HG02943 (cell line): Measurements from ENCODE around the gene TMEM91.

Source experiments
- ATAC-seq: cut with Tn5 transposase; IDR thresholded peaks from one replicate; pipeline ENCODE4 v1.9.1; 2021; ENCODE audit warnings: mild to moderate bottlenecking, low read depth, moderate library complexity; ENCODE audit not compliant: unreplicated experiment

Gene TMEM91

GRCh38 chr19:41427647-41428480 is 51.5 kb downstream of the TMEM91 start:
- no peak for ATAC-seq

GRCh38 chr19:41428481-41428859 is 52.1 kb downstream of the TMEM91 start:
- ATAC-seq = no peak

- no peak for ATAC-seq
Observed at GRCh38 chr19:41430922-41431321, 54.6 kb downstream of the TMEM91 start.

- no peak for ATAC-seq
Observed at GRCh38 chr19:41431426-41432386, 55.4 kb downstream of the TMEM91 start.

- no peak for ATAC-seq
Observed at GRCh38 chr19:41433171-41433570, 56.8 kb downstream of the TMEM91 start.
